ENCODE results near the gene RASD1.

- TF ChIP-seq CTCF (IDR thresholded peaks at IDR 0.05; ENCODE audit: poor library complexity): no peak
- no peak for TF ChIP-seq EZH2 (IDR thresholded peaks at IDR 0.05; ENCODE audit: borderline replicate concordance)
- TF ChIP-seq EZH2phosphoT487 (IDR thresholded peaks at IDR 0.05; ENCODE audit: low read depth, severe bottlenecking, unreplicated experiment): no peak
Observed at GRCh38 chr17:17468217-17469010, 27.8 kb downstream of the RASD1 start.
